Glutamatergic neuron (in vitro differentiated cells): Measurements from ENCODE around the gene LCE3E. TPM values are rescaled to one million over a fixed set of nuclear protein-coding genes. Genes with fewer than 3 reads are reported as not detected.

ENCODE experiments used
- DNase-seq: peaks from one replicate; pipeline ENCODE4 v3.0.0; 2022
- H3K27ac Mint-ChIP-seq: one replicate; pipeline ENCODE4 v1.8.0; 2020; ENCODE audit warnings: mild to moderate bottlenecking, mixed read lengths, inconsistent platforms; ENCODE audit not compliant: unreplicated experiment
- H3K27me3 Mint-ChIP-seq: one replicate; pipeline ENCODE4 v1.8.0; 2020; ENCODE audit warnings: mild to moderate bottlenecking, moderate library complexity, mixed read lengths, inconsistent platforms; ENCODE audit not compliant: unreplicated experiment
- H3K36me3 Mint-ChIP-seq: one replicate; pipeline ENCODE4 v1.8.0; 2020; ENCODE audit warnings: mild to moderate bottlenecking, mixed read lengths, inconsistent platforms; ENCODE audit not compliant: unreplicated experiment
- H3K4me1 Mint-ChIP-seq: one replicate; pipeline ENCODE4 v1.8.0; 2020; ENCODE audit warnings: mild to moderate bottlenecking, low read depth, mixed read lengths, inconsistent platforms; ENCODE audit not compliant: unreplicated experiment
- H3K4me3 Mint-ChIP-seq: one replicate; pipeline ENCODE4 v1.8.0; 2020; ENCODE audit warnings: mild to moderate bottlenecking, mixed read lengths, inconsistent platforms; ENCODE audit not compliant: unreplicated experiment
- H3K9me3 Mint-ChIP-seq: one replicate; pipeline ENCODE4 v1.8.0; 2020; ENCODE audit warnings: mild to moderate bottlenecking, moderate library complexity, mixed read lengths, inconsistent platforms; ENCODE audit not compliant: unreplicated experiment
- CTCF ChIP-seq: fragments of 200-600 bp; sonication (generic); IDR thresholded peaks from one replicate; pipeline ENCODE4 v1.5.0; 2021; ENCODE audit not compliant: partially characterized antibody, unreplicated experiment
- total RNA-seq: library from RNA; stranded (reverse); fragmentation: NEBNext Ultra II Directional; extraction: Animal tissue kit (Norgen Biotek cat#: 25700); gene quantifications from one replicate; pipeline ENCODE4 v1.2.1, GENCODE V29; 2021; ENCODE audit not compliant: unreplicated experiment

LCE3E gene
- total RNA-seq, 1 donor from 2014 or later = not detected

- H3K36me3 Mint-ChIP-seq = no peaks in the 10 kb centered on the region
- H3K9me3 Mint-ChIP-seq = no peaks in the 10 kb centered on the region
- no peak overlapping the region for H3K27ac Mint-ChIP-seq
- no peaks in the 10 kb centered on the region for H3K27me3 Mint-ChIP-seq
- TF ChIP-seq CTCF = no peak
- DNase-seq = no peak
- H3K4me1 Mint-ChIP-seq = no peaks in the 10 kb centered on the region
- H3K4me3 Mint-ChIP-seq = no peak overlapping the region
Observed at GRCh38 chr1:152537496-152537895, 29.1 kb downstream of the LCE3E start.

GRCh38 chr1:152535774-152536173, 30.8 kb downstream of the LCE3E start:
- no peak for DNase-seq
- Mint-ChIP-seq H3K4me1 (no peaks in the 10 kb centered on the region), H3K4me3 (no peak overlapping the region), H3K9me3 (no peaks in the 10 kb centered on the region), H3K27ac (no peak overlapping the region), H3K27me3 (no peaks in the 10 kb centered on the region), H3K36me3 (no peaks in the 10 kb centered on the region)
- TF ChIP-seq CTCF = no peak

- no peaks in the 10 kb centered on the region for H3K36me3 Mint-ChIP-seq
- H3K27ac Mint-ChIP-seq = no peak overlapping the region
- DNase-seq = peak; percentile 81
- H3K4me1 Mint-ChIP-seq = no peaks in the 10 kb centered on the region
- H3K9me3 Mint-ChIP-seq = no peaks in the 10 kb centered on the region
- no peaks in the 10 kb centered on the region for H3K27me3 Mint-ChIP-seq
- H3K4me3 Mint-ChIP-seq = no peak overlapping the region
- peak; percentile 76 for TF ChIP-seq CTCF
Observed at GRCh38 chr1:152533327-152533938, 33.1 kb downstream of the LCE3E start.

- DNase-seq = no peak
- Mint-ChIP-seq H3K4me3 (no peak overlapping the region), H3K27me3 (peaks cover 2% of the 10 kb centered on the region), H3K36me3 (no peaks in the 10 kb centered on the region), H3K9me3 (no peaks in the 10 kb centered on the region), H3K27ac (no peak overlapping the region), H3K4me1 (no peaks in the 10 kb centered on the region)
- TF ChIP-seq CTCF = no peak
Observed at GRCh38 chr1:152525080-152525641, 41.4 kb downstream of the LCE3E start.

- H3K9me3 Mint-ChIP-seq = no peaks in the 10 kb centered on the region
- H3K27me3 Mint-ChIP-seq = no peaks in the 10 kb centered on the region
- no peak overlapping the region for H3K27ac Mint-ChIP-seq
- DNase-seq = no peak
- H3K36me3 Mint-ChIP-seq = no peaks in the 10 kb centered on the region
- no peak overlapping the region for H3K4me3 Mint-ChIP-seq
- H3K4me1 Mint-ChIP-seq = no peaks in the 10 kb centered on the region
- TF ChIP-seq CTCF = no peak
Observed at GRCh38 chr1:152520561-152521090, 46.0 kb downstream of the LCE3E start.
